ENCODE measurements around the gene KCNJ10.

KCNJ10 gene

GRCh38 chr1:160082926-160083325 lies 13.0 kb upstream of the KCNJ10 start:
- no peak for DNase-seq

GRCh38 chr1:160082487-160082886 lies 12.5 kb upstream of the KCNJ10 start:
- DNase-seq: no peak

GRCh38 chr1:160081261-160081936 lies 11.4 kb upstream of the KCNJ10 start, which contains the start of gene KCNJ9:
TSS of gene KCNJ9 (plus strand) at chr1:160081538. CDS start at chr1:160084031, 2,493 bp downstream.
- no peak for DNase-seq

GRCh38 chr1:160080381-160081100 lies 10.6 kb upstream of the KCNJ10 start:
- no peak for DNase-seq

GRCh38 chr1:160079448-160079847 lies 9.5 kb upstream of the KCNJ10 start:
- DNase-seq: no peak

- DNase-seq: peak; percentile 83
Measured at GRCh38 chr1:160078512-160079195, 8.7 kb upstream of the KCNJ10 start.

GRCh38 chr1:160077486-160077885 lies 7.5 kb upstream of the KCNJ10 start:
- no peak for DNase-seq

GRCh38 chr1:160076295-160076694 lies 6.3 kb upstream of the KCNJ10 start:
- DNase-seq: no peak

- DNase-seq: no peak
Measured at GRCh38 chr1:160075836-160076235, 5.9 kb upstream of the KCNJ10 start.

GRCh38 chr1:160074865-160075264 lies 4.9 kb upstream of the KCNJ10 start:
- no peak for DNase-seq

GRCh38 chr1:160071289-160071688 lies 1.3 kb upstream of the KCNJ10 start:
- no peak for DNase-seq

- peak; percentile 81 for DNase-seq
Measured at GRCh38 chr1:160070243-160071163, 543 bp upstream of the KCNJ10 start.

GRCh38 chr1:160068225-160068624 lies 1.7 kb downstream of the KCNJ10 start:
- no peak for DNase-seq

- no peak for DNase-seq
Measured at GRCh38 chr1:160066829-160067745, 2.9 kb downstream of the KCNJ10 start.

- no peak for DNase-seq
Measured at GRCh38 chr1:160064746-160065145, 5.2 kb downstream of the KCNJ10 start.

- no peak for DNase-seq
Measured at GRCh38 chr1:160064164-160064563, 5.8 kb downstream of the KCNJ10 start.

- no peak for DNase-seq
Measured at GRCh38 chr1:160063176-160063575, 6.8 kb downstream of the KCNJ10 start.

GRCh38 chr1:160062230-160062532 lies 7.8 kb downstream of the KCNJ10 start:
- DNase-seq: no peak

GRCh38 chr1:160061369-160062229 lies 8.4 kb downstream of the KCNJ10 start:
- DNase-seq: peak; percentile 42

GRCh38 chr1:160058087-160058486 lies 11.9 kb downstream of the KCNJ10 start:
- DNase-seq: no peak

GRCh38 chr1:160056648-160057169 lies 13.3 kb downstream of the KCNJ10 start:
- DNase-seq: no peak
